ENCODE results near the gene ADAMTS7. TPM values are rescaled to one million over a fixed set of nuclear protein-coding genes. Genes with fewer than 3 reads are reported as not detected.
A peak's percentile ranks its signal among the peaks of the same experiment; 100 is the strongest.
"Not testable (repeated sequence)": the region's sequence is repeated elsewhere in the genome, so short reads cannot be mapped to it uniquely, and the experiment has no call there.

ADAMTS7 gene
- total RNA-seq, 1 experiment from 2014 or later: 14.3 TPM

- H3K27me3 ChIP-seq (ENCODE audit: control insufficient read depth, insufficient read depth, low read length); H3K36me3 ChIP-seq (replicated peaks; ENCODE audit: control insufficient read depth, insufficient read depth, low read length); DNase-seq; H3K4me3 ChIP-seq (ENCODE audit: insufficient read depth, low read depth, low read length): not testable (repeated sequence)
These were observed 82.8 kb downstream of the ADAMTS7 start for GRCh38 chr15:78728427-78728826.

GRCh38 chr15:78727561-78727960 is 83.7 kb downstream of the ADAMTS7 start:
- Histone ChIP-seq H3K36me3 (replicated peaks; ENCODE audit: control insufficient read depth, insufficient read depth, low read length) (no peaks in the 10 kb centered on the region), H3K27me3 (ENCODE audit: control insufficient read depth, insufficient read depth, low read length) (no peaks in the 10 kb centered on the region), H3K4me3 (ENCODE audit: insufficient read depth, low read depth, low read length) (no peak overlapping the region)
- DNase-seq: peak; percentile 70

GRCh38 chr15:78726870-78727551 is 84.3 kb downstream of the ADAMTS7 start:
- no peak overlapping the region for H3K4me3 ChIP-seq (ENCODE audit: insufficient read depth, low read depth, low read length)
- H3K36me3 ChIP-seq (replicated peaks; ENCODE audit: control insufficient read depth, insufficient read depth, low read length): no peaks in the 10 kb centered on the region
- DNase-seq: peak; percentile 93
- no peaks in the 10 kb centered on the region for H3K27me3 ChIP-seq (ENCODE audit: control insufficient read depth, insufficient read depth, low read length)

- H3K27me3 ChIP-seq (ENCODE audit: control insufficient read depth, insufficient read depth, low read length); DNase-seq; H3K4me3 ChIP-seq (ENCODE audit: insufficient read depth, low read depth, low read length); H3K36me3 ChIP-seq (replicated peaks; ENCODE audit: control insufficient read depth, insufficient read depth, low read length): not testable (repeated sequence)
These were observed 91.3 kb downstream of the ADAMTS7 start for GRCh38 chr15:78719819-78720450.

- no peak overlapping the region for H3K4me3 ChIP-seq (ENCODE audit: insufficient read depth, low read depth, low read length)
- no peaks in the 10 kb centered on the region for H3K36me3 ChIP-seq (replicated peaks; ENCODE audit: control insufficient read depth, insufficient read depth, low read length)
- no peak for DNase-seq
These were observed 92.4 kb downstream of the ADAMTS7 start for GRCh38 chr15:78718837-78719236.

GRCh38 chr15:78717956-78718656 is 93.2 kb downstream of the ADAMTS7 start:
- Histone ChIP-seq H3K27me3 (ENCODE audit: control insufficient read depth, insufficient read depth, low read length) (no peaks in the 10 kb centered on the region), H3K36me3 (replicated peaks; ENCODE audit: control insufficient read depth, insufficient read depth, low read length) (no peaks in the 10 kb centered on the region), H3K4me3 (ENCODE audit: insufficient read depth, low read depth, low read length) (no peak overlapping the region)
- no peak for DNase-seq

More at GRCh38 chr15:78718837-78719236, 92.4 kb downstream of the ADAMTS7 start:
- no peaks in the 10 kb centered on the region for H3K27me3 ChIP-seq (ENCODE audit: control insufficient read depth, insufficient read depth, low read length)

- Histone ChIP-seq H3K27me3 (ENCODE audit: control insufficient read depth, insufficient read depth, low read length) (no peaks in the 10 kb centered on the region), H3K36me3 (replicated peaks; ENCODE audit: control insufficient read depth, insufficient read depth, low read length) (no peaks in the 10 kb centered on the region), H3K4me3 (ENCODE audit: insufficient read depth, low read depth, low read length) (no peak overlapping the region)
- no peak for DNase-seq
These were observed 94.6 kb downstream of the ADAMTS7 start for GRCh38 chr15:78716651-78717050.

GRCh38 chr15:78715930-78716329 is 95.3 kb downstream of the ADAMTS7 start:
- Histone ChIP-seq H3K36me3 (replicated peaks; ENCODE audit: control insufficient read depth, insufficient read depth, low read length) (no peaks in the 10 kb centered on the region), H3K4me3 (ENCODE audit: insufficient read depth, low read depth, low read length) (no peak overlapping the region), H3K27me3 (ENCODE audit: control insufficient read depth, insufficient read depth, low read length) (no peaks in the 10 kb centered on the region)
- no peak for DNase-seq

- Histone ChIP-seq H3K4me3 (ENCODE audit: insufficient read depth, low read depth, low read length) (no peak overlapping the region), H3K27me3 (ENCODE audit: control insufficient read depth, insufficient read depth, low read length) (no peaks in the 10 kb centered on the region), H3K36me3 (replicated peaks; ENCODE audit: control insufficient read depth, insufficient read depth, low read length) (no peaks in the 10 kb centered on the region)
- no peak for DNase-seq
These were observed 95.8 kb downstream of the ADAMTS7 start for GRCh38 chr15:78715434-78715833.

GRCh38 chr15:78714890-78715289 is 96.4 kb downstream of the ADAMTS7 start:
- H3K4me3 ChIP-seq (ENCODE audit: insufficient read depth, low read depth, low read length): no peak overlapping the region
- 0 out of 2 replicates have a peak, but pooled peaks cover under 1% of the 10 kb centered on the region for H3K27me3 ChIP-seq (ENCODE audit: control insufficient read depth, insufficient read depth, low read length)
- DNase-seq: no peak
- no peaks in the 10 kb centered on the region for H3K36me3 ChIP-seq (replicated peaks; ENCODE audit: control insufficient read depth, insufficient read depth, low read length)

GRCh38 chr15:78712797-78713515 is 98.3 kb downstream of the ADAMTS7 start:
- Histone ChIP-seq H3K27me3 (ENCODE audit: control insufficient read depth, insufficient read depth, low read length) (peaks cover 2% of the 10 kb centered on the region; the same call in 1 of the 2 replicates), H3K36me3 (replicated peaks; ENCODE audit: control insufficient read depth, insufficient read depth, low read length) (no peaks in the 10 kb centered on the region), H3K4me3 (ENCODE audit: insufficient read depth, low read depth, low read length) (no peak overlapping the region)
- no peak for DNase-seq

- no peaks in the 10 kb centered on the region for H3K36me3 ChIP-seq (replicated peaks; ENCODE audit: control insufficient read depth, insufficient read depth, low read length)
- no peak overlapping the region for H3K4me3 ChIP-seq (ENCODE audit: insufficient read depth, low read depth, low read length)
- no peak for DNase-seq
- H3K27me3 ChIP-seq (ENCODE audit: control insufficient read depth, insufficient read depth, low read length): peaks cover 2% of the 10 kb centered on the region; the same call in 1 of the 2 replicates
These were observed 99.6 kb downstream of the ADAMTS7 start for GRCh38 chr15:78711638-78712037.

- peak; percentile 90 for DNase-seq
These were observed 101.9 kb downstream of the ADAMTS7 start for GRCh38 chr15:78709263-78709882.

More at GRCh38 chr15:78709263-78709882, 101.9 kb downstream of the ADAMTS7 start:
- H3K4me3 ChIP-seq (ENCODE audit: insufficient read depth, low read depth, low read length): no peak overlapping the region
- peaks cover 2% of the 10 kb centered on the region; the same call in 1 of the 2 replicates for H3K27me3 ChIP-seq (ENCODE audit: control insufficient read depth, insufficient read depth, low read length)
- no peaks in the 10 kb centered on the region for H3K36me3 ChIP-seq (replicated peaks; ENCODE audit: control insufficient read depth, insufficient read depth, low read length)

Data from H7 (cell line).